OCI-LY1 (cell line): Measurements from ENCODE around the gene SOX12.

Experiments used
- CTCF ChIP-seq: fragments of 200-600 bp; sonication (generic), shearing (Covaris generic); IDR thresholded peaks from 2 replicates; pipeline ENCODE4 v1.5.1; 2017; ENCODE audit warnings: mild to moderate bottlenecking, antibody characterized with exemption, low read length, moderate library complexity, mixed read lengths
- EZH2 ChIP-seq: fragments of 200-600 bp; sonication (generic), shearing (Covaris generic); IDR thresholded peaks from 2 replicates; pipeline ENCODE4 v1.8.0; 2017; ENCODE audit warnings: borderline replicate concordance, mixed run types, mild to moderate bottlenecking, antibody characterized with exemption, low read length, moderate library complexity, mixed read lengths

GRCh38 chr20:276620-277495, 48.5 kb upstream of the SOX12 start:
- TF ChIP-seq EZH2 (no peak), CTCF (no peak)
